H9 (cell line): ENCODE data around the gene GRIA1. TPM values are rescaled to one million over a fixed set of nuclear protein-coding genes. Genes with fewer than 3 reads are reported as not detected.

Source experiments
- DNase-seq: peaks from one replicate; pipeline ENCODE4 v3.0.0-alpha.2; 2017
- H2AFZ ChIP-seq: one replicate; pipeline ENCODE4 v1.6.1; 2013; ENCODE audit warnings: mild to moderate bottlenecking, low read length, control low read depth, moderate library complexity
- H2AK5ac ChIP-seq: 2 replicates; pipeline ENCODE4 v1.6.1; 2013; ENCODE audit warnings: low read length, control low read depth, mixed read lengths; ENCODE audit not compliant: insufficient read length
- H2BK120ac ChIP-seq: one replicate; pipeline ENCODE4 v1.6.1; 2013; ENCODE audit warnings: low read depth, mild to moderate bottlenecking, low read length, control low read depth, inconsistent platforms; ENCODE audit not compliant: poor library complexity, severe bottlenecking
- H2BK12ac ChIP-seq: 2 replicates; pipeline ENCODE4 v1.6.1; 2013; ENCODE audit warnings: low read length, control low read depth, mixed read lengths, low read depth; ENCODE audit not compliant: insufficient read length
- H2BK15ac ChIP-seq: 2 replicates; pipeline ENCODE4 v1.6.1; 2013; ENCODE audit warnings: low read depth, low read length, control low read depth
- H2BK20ac ChIP-seq: one replicate; pipeline ENCODE4 v1.6.1; 2013; ENCODE audit warnings: low read depth, mild to moderate bottlenecking, low read length, control low read depth, inconsistent platforms; ENCODE audit not compliant: poor library complexity, severe bottlenecking
- H2BK5ac ChIP-seq: 2 replicates; pipeline ENCODE4 v1.6.1; 2013; ENCODE audit warnings: low read length, control low read depth, mixed read lengths; ENCODE audit not compliant: insufficient read length
- H3K14ac ChIP-seq: 2 replicates; pipeline ENCODE4 v1.6.1; 2013; ENCODE audit warnings: low read length, control low read depth; ENCODE audit not compliant: insufficient read depth
- H3K18ac ChIP-seq: 2 replicates; pipeline ENCODE4 v1.6.1; 2013; ENCODE audit warnings: low read depth, mild to moderate bottlenecking, mixed read lengths, low read length, control low read depth; ENCODE audit not compliant: insufficient read length
- H3K23ac ChIP-seq: 2 replicates; pipeline ENCODE4 v1.6.1; 2013; ENCODE audit warnings: low read length, control low read depth, mixed read lengths, low read depth; ENCODE audit not compliant: insufficient read length
- H3K23me2 ChIP-seq: 2 replicates; pipeline ENCODE4 v1.6.1; 2013; ENCODE audit warnings: low read depth, mild to moderate bottlenecking, mixed read lengths, low read length, control low read depth; ENCODE audit not compliant: insufficient read length, poor library complexity, severe bottlenecking
- H3K27ac ChIP-seq: 2 replicates; pipeline ENCODE4 v1.5.1; 2013; ENCODE audit warnings: low read length, control low read depth, mixed read lengths, low read depth; ENCODE audit not compliant: insufficient read length
- H3K27me3 ChIP-seq: 2 replicates; pipeline ENCODE4 v1.6.1; 2013; ENCODE audit warnings: low read length, control low read depth, inconsistent platforms; ENCODE audit not compliant: insufficient read depth
- H3K4ac ChIP-seq: 2 replicates; pipeline ENCODE4 v1.6.1; 2013; ENCODE audit warnings: low read depth, mild to moderate bottlenecking, control low read depth, inconsistent platforms, low read length, moderate library complexity
- H3K4me1 ChIP-seq: 2 replicates; pipeline ENCODE4 v1.6.1; 2013; ENCODE audit warnings: low read length, control low read depth, inconsistent platforms; ENCODE audit not compliant: insufficient read depth
- H3K4me2 ChIP-seq: 2 replicates; pipeline ENCODE4 v1.6.1; 2013; ENCODE audit warnings: low read length, control low read depth, mixed read lengths; ENCODE audit not compliant: insufficient read length, insufficient read depth
- H3K56ac ChIP-seq: 2 replicates; pipeline ENCODE4 v1.6.1; 2013; ENCODE audit warnings: low read depth, mild to moderate bottlenecking, mixed read lengths, low read length, control low read depth; ENCODE audit not compliant: insufficient read length
- H3K79me1 ChIP-seq: 2 replicates; pipeline ENCODE4 v1.6.1; 2013; ENCODE audit warnings: low read depth, mild to moderate bottlenecking, moderate library complexity, low read length, control low read depth, inconsistent platforms; ENCODE audit not compliant: insufficient read depth, poor library complexity, severe bottlenecking
- H3K79me2 ChIP-seq: 2 replicates; pipeline ENCODE4 v1.6.1; 2013; ENCODE audit warnings: low read length, control low read depth, inconsistent platforms; ENCODE audit not compliant: insufficient read depth
- H3K9ac ChIP-seq: 2 replicates; pipeline ENCODE4 v1.6.1; 2013; ENCODE audit warnings: low read length, control low read depth, mixed read lengths; ENCODE audit not compliant: insufficient read length; ENCODE audit errors: extremely low read depth
- H3K9me3 ChIP-seq: one replicate; pipeline ENCODE4 v1.6.1; 2013; ENCODE audit warnings: low read depth, low read length, inconsistent platforms; ENCODE audit not compliant: control insufficient read depth
- H3T11ph ChIP-seq: one replicate; pipeline ENCODE4 v1.6.1; 2013; ENCODE audit warnings: mild to moderate bottlenecking, low read length, control low read depth, inconsistent platforms
- H4K20me1 ChIP-seq: one replicate; pipeline ENCODE4 v1.6.1; 2013; ENCODE audit not compliant: control insufficient read depth, insufficient read length, insufficient read depth
- H4K5ac ChIP-seq: 2 replicates; pipeline ENCODE4 v1.6.1; 2013; ENCODE audit warnings: low read depth, mild to moderate bottlenecking, mixed read lengths, low read length, control low read depth; ENCODE audit not compliant: insufficient read length
- H4K8ac ChIP-seq: replicated peaks from 2 replicates; pipeline ENCODE4 v1.6.1; 2013; ENCODE audit warnings: low read length, control low read depth, mixed read lengths, low read depth; ENCODE audit not compliant: insufficient read length
- H4K91ac ChIP-seq: 2 replicates; pipeline ENCODE4 v1.6.1; 2013; ENCODE audit warnings: low read depth, mild to moderate bottlenecking, moderate library complexity, mixed read lengths, low read length, control low read depth; ENCODE audit not compliant: insufficient read length
- H3K27ac Mint-ChIP-seq, 3 experiments: 2 replicates in 2 of 3; 3 replicates in 1 of 3; pipeline ENCODE4 v1.8.0; 2020 to 2021; ENCODE audit warnings: mixed read lengths in 3 of 3, mild to moderate bottlenecking in 1 of 3, moderate library complexity in 1 of 3
- H3K27me3 Mint-ChIP-seq: 2 replicates; pipeline ENCODE4 v1.8.0; 2021; ENCODE audit warnings: low read depth, mild to moderate bottlenecking, moderate library complexity, mixed read lengths
- H3K36me3 Mint-ChIP-seq, 3 experiments: 2 replicates in 2 of 3; 3 replicates in 1 of 3; pipeline ENCODE4 v1.8.0; 2020 to 2021; ENCODE audit warnings: low read depth in 3 of 3, mixed read lengths in 3 of 3; ENCODE audit not compliant: insufficient read depth in 1 of 3
- H3K4me1 Mint-ChIP-seq, 2 experiments: 2 replicates each; pipeline ENCODE4 v1.8.0; 2020; ENCODE audit warnings: mixed read lengths in 2 of 2
- H3K4me3 Mint-ChIP-seq, 2 experiments: 2 replicates in 1 of 2; 3 replicates in 1 of 2; pipeline ENCODE4 v1.8.0; 2020 to 2021; ENCODE audit warnings: mild to moderate bottlenecking in 2 of 2, mixed read lengths in 2 of 2, moderate library complexity in 1 of 2
- H3K9me3 Mint-ChIP-seq, 2 experiments: 2 replicates in 1 of 2; 3 replicates in 1 of 2; pipeline ENCODE4 v1.8.0; 2020; ENCODE audit warnings: mild to moderate bottlenecking in 2 of 2, mixed read lengths in 2 of 2, moderate library complexity in 1 of 2
- CTCF ChIP-seq: fragments of 200-600 bp; sonication (generic); conservative IDR thresholded peaks from 3 replicates; pipeline ENCODE4 v1.8.0; 2021; ENCODE audit warnings: antibody characterized with exemption, mild to moderate bottlenecking
- WGBS: extraction: QIAGEN DNeasy Blood & Tissue Kit; methylation state at CpG from one replicate; pipeline ENCODE4 v1.1.7; 2013; ENCODE audit warnings: missing lambda C conversion rate, low lambda C conversion rate, mixed read lengths; ENCODE audit not compliant: insufficient read length; ENCODE audit errors: extremely low coverage; 5-methylcytosine and 5-hydroxymethylcytosine counted together
- total RNA-seq: library from RNA; stranded (reverse); gene quantifications from 2 replicates; pipeline ENCODE4 v1.2.1, GENCODE V29; 2021

GRIA1 gene
- total RNA-seq, 1 experiment from 2014 or later: 0.52 TPM

GRCh38 chr5:153690236-153690635, 199.8 kb downstream of the GRIA1 start:
- TF ChIP-seq CTCF: no peak
- no peak overlapping the region for H3T11ph ChIP-seq
- H3K23ac ChIP-seq: no peak overlapping the region
- H3K23me2 ChIP-seq: no peaks in the 10 kb centered on the region
- Mint-ChIP-seq H3K4me3 (no peak overlapping the region), H3K36me3 (no peaks in the 10 kb centered on the region), H3K27me3 (0 out of 2 replicates have a peak, but pooled peaks cover 2% of the 10 kb centered on the region), H3K9me3 (no peaks in the 10 kb centered on the region), H3K4me1 (no peaks in the 10 kb centered on the region), H3K27ac (no peak overlapping the region)
- no peak overlapping the region for H2AK5ac ChIP-seq
- no peak overlapping the region for H2BK5ac ChIP-seq
- H2BK12ac ChIP-seq: no peak overlapping the region
- no peak overlapping the region for H4K5ac ChIP-seq
- H3K79me2 ChIP-seq: no peaks in the 10 kb centered on the region
- no peak for DNase-seq
- H3K27me3 ChIP-seq: no peaks in the 10 kb centered on the region
- no peak overlapping the region for H2BK15ac ChIP-seq
- H3K56ac ChIP-seq: no peak overlapping the region
- no peaks in the 10 kb centered on the region for H3K79me1 ChIP-seq
- no peak overlapping the region for H3K14ac ChIP-seq
- H4K8ac ChIP-seq: no peak overlapping the region
- H3K9me3 ChIP-seq: no peaks in the 10 kb centered on the region
- H2BK120ac ChIP-seq: no peak overlapping the region
- H3K9ac ChIP-seq: no peak overlapping the region
- no peak overlapping the region for H3K27ac ChIP-seq
- H2BK20ac ChIP-seq: no peak overlapping the region
- H3K18ac ChIP-seq: no peak overlapping the region
- no peak overlapping the region for H3K4ac ChIP-seq
- no peak overlapping the region for H3K4me2 ChIP-seq
- H4K91ac ChIP-seq: no peak overlapping the region
- no peaks in the 10 kb centered on the region for H4K20me1 ChIP-seq
- WGBS: no CpG with 5 or more reads among the region's 3 CpGs
- no peak overlapping the region for H2AFZ ChIP-seq
- H3K4me1 ChIP-seq: no peaks in the 10 kb centered on the region
